HG02610 (cell line): ENCODE results near the gene KSR1.

Experiments used
- ATAC-seq: cut with Tn5 transposase; IDR thresholded peaks from one replicate; pipeline ENCODE4 v1.9.1; 2021; ENCODE audit warnings: mild to moderate bottlenecking, moderate library complexity; ENCODE audit not compliant: unreplicated experiment

KSR1 gene

DNA sequence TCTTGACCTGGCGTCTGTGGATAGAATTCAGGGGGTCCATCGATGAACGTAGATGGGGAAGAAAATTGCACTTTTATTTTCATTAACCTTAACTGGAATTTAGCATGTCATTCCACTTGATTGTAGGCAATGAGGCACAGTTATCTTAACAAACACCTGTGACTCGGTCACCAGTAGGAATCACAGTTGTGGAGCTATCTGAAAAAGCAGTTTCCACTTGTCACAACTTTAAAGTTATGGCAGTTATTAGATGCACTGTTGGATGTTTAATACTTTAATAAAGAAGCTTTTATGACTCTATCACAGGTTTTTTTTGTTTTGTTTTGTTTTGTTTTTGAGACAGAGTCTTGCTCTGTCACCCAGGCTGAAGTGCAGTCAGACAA, 91.0 kb downstream of the KSR1 start:
- no peak for ATAC-seq

GRCh38 chr17:27548369-27548768, 92.1 kb downstream of the KSR1 start:
- no peak for ATAC-seq

DNA sequence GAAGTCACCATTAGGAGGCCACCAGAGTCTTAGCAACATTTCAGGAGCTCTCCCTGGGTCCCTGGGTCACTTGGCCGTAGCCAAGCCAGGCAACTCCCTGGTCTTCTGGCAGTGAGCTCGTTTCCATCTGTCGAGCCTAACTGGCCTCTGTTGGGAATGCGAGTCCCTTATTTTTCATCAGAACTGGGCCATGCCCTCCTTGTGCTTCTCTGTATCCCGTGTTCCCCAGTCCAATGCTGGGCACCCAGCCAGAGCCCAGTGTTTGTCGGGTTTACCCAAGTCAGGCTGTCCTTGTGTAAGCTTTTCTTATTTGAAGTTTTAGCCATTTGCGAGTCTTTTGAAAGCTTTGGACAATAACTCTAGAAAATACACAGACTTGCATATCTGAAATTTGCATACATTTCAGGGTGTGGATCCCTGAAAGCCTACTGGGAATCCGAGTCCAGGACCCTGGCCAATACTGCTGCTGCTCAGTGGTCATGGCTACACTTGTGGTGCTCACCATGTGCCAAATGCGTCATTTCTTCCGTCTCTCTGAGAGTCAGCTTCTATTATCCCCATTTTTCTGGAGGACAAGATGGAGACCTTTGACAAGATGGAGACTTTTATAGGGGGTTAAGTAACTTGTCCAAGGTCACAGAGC, 93.1 kb downstream of the KSR1 start:
- ATAC-seq = no peak

DNA sequence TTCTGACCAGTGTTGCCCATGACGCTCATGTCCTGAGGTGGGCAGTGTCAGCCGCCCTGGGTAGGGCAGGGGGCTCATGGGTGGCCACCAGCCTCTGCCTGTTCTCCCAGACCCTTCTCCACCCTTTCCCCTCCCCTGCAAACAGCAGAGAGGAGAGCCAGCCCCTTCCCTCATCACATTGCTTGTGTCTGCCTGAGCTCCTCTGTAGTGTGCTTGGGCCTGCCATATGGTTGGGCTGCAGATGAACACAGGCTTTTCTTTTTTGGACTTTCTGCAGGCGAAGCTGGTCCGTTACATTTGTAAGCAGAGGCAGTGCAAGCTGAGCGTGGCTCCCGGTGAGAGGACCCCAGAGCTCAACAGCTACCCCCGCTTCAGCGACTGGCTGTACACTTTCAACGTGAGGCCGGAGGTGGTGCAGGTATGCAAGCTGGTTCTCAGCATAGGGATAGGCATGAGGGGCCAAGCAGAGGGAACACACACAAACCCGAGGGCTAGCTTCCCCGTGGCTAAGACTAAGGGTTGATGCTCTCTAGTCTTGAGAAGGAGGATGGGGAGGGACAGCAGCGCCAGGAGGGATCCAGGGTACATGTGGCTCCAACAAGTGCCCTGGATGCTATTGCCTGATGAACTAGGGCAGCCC, 94.2 kb downstream of the KSR1 start:
- no peak for ATAC-seq

DNA sequence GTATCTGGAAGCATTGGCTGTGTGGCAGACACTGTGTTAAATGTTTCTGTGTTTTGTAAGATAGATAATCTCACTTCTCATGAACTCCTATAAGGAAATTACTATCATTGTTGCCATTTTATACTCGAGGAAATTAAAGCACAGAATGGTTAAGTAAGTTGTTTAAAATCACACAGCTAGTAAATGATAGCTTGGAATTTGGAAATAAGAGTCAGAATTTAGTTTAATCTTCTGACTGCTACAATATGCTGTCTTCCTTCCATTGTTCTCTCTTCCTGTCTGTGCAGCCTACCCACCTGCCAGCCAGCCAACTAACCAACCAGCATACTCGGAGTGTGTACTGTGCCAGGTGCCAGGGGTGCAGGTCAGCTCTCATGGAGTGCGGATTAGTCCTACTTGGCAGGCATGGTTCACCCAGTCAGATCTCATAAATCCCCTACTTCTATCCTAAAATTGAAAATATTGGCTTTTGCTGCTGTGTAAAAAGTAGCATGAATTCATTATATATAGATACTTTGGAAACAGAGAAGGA, 94.8 kb downstream of the KSR1 start:
- ATAC-seq = no peak

DNA sequence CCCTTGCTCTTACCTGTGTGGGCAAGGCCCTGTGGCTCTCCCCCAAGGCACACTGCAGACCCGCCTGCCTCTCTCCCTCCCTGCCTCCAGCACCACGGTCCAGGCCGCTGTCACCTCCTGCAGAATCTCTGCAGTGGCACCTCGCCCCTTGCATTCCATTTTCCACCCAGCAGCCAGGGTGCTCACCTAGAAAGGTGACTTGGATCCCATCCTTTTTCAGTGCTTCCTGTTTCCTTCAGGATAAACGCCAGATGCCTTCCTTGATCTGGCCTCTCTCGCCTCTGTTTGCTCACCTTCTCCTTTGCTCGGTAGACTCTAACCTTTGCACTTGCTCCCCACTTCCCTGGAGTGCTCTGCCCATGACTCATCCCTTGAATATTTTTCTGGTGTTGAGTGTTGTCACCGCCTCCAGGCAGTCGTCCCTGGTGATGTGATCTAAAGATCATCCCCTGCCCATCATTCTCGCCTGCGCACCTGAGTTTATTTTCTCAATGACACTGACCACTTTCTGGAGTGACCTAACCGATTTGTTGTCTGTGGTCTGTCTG, 95.5 kb downstream of the KSR1 start:
- ATAC-seq = no peak

DNA sequence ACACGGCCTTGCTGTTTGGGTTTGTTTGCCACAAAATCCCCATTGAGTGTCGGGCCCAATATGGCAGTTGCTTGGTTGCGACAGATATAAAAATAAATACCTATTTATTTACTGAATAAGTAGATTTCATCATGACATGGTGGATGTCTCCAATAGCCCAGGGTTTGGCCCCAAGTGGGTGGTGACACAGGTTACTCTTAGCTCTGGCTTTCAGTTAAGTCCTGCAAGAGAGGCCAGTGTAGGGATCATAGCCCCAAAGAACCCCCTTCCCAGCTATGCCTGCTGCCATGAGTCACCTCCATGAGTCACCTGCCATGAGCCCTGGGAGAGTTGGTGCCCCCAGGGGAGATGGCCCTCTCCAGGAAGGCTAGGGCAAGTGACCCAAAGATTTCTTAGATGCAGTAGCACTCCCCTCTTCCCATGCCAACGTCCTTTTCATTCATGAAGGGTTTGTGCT, 96.1 kb downstream of the KSR1 start:
- no peak for ATAC-seq

DNA sequence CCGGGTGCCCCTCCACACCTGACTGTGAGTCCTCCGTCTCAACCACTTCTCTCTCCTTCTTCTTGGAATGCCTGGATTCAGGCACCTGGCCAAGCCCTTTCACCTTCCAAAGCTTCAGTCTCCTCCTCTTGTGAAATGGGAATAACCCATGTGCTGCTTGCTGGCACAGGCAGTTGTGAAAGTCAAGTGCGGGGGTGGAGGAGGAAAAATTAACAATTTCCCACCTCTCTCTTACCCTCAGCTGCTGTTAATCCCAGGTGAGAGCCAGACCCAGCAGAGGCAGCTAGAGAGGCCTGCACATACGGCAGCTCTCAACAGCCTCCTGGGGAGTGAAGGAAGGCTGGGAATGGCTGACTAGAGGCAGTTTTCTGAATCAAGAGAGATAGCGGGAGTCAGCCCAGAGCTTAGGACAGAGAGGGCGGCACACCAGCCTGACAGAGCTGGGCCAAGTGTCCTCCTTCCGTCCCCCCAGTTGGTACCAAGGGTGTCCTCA, 96.8 kb downstream of the KSR1 start:
- no peak for ATAC-seq

- no peak for ATAC-seq
Observed at GRCh38 chr17:27554152-27554551, 97.9 kb downstream of the KSR1 start.

- ATAC-seq = no peak
Observed at GRCh38 chr17:27554911-27555310, 98.7 kb downstream of the KSR1 start.

- no peak for ATAC-seq
Observed at GRCh38 chr17:27555339-27555738, 99.1 kb downstream of the KSR1 start.

DNA sequence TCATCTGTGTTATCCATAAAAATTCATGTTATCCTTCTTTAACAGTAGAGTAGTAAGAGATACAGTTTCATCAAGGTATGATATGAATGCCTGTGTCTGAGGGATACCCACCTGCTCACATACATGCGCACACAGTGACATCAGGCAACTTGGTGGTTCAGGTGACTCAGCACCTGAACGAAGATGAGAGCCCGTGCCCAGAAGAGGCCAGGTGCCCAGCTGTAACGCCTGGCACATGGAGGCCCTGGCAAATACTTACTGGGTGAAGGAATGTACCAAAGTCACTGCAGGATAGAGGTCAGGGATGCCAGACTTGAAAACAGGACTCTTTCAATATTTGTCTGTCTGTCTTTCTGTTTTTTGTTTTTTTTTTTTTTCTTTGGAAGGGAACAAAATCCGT, 102.1 kb downstream of the KSR1 start:
- no peak for ATAC-seq

- no peak for ATAC-seq
Observed at GRCh38 chr17:27558842-27559505, 102.7 kb downstream of the KSR1 start.

DNA sequence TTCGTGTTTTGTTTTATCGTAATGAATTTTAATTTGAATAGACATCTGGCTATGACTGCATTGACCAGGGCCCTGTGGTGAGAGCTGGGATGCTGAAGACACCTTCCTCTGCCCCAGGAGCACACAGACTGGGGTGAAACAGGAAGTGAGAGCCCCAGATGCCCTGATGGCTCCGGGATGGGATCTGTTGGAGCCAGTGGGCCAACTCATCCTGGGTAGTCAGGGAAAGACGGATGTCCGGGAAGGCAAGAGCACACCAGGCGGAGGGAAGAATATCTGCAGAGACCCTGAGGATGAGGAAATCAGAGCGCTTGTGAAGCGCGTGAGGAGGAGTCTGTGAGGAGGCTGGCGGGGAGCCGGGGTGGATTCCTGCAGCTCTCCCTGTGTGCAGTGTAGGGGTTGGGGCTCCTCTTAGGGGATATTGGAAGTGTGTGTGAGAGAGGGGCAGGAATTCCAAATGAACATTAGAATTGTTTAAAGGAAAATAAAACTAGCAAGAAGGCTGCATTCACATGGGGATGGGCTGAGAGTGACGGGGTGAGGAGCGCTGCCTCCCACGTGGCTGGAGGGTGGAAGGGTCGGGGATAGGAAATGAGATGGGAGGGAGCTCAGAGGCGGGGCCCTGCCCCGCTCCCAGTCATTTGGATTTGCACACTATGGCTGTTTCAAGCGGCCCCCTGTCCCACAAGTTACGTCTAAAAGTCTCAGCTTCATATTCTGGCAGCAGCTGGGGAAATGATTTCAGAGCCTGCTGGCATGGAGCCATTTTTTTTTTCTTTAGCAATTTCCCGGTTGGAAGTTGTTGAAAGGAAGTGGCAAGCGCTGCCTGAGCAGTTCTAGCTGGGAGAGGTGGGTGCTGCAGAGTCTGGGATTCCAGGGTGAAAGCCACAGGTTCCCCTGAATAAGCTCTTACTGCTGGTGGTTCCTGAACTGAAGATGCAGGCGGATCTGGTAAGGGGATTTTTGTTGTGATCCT, 103.5 kb downstream of the KSR1 start:
- ATAC-seq = no peak

- ATAC-seq = no peak
Observed at GRCh38 chr17:27560668-27561067, 104.4 kb downstream of the KSR1 start.

GRCh38 chr17:27562777-27563455, 106.7 kb downstream of the KSR1 start:
- no peak for ATAC-seq

DNA sequence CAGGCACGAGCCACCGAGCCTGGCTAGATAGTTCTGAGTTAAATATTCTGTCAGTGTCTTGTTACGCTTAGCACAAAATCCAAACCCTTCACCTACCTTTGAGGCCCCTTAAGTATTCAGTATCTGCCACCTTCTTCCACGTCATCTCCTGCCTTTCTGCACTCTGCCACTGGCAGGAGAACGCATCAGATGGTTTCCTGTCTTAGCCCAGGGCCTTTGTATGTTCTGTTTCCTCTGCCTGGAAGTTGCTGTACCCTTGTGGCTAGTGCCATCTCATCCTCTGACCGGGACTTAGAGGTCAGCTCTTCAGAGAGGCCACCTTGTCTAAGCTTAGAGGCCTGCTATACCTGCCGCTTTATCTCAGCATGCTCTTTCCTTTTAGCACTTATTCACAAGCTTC, 107.3 kb downstream of the KSR1 start:
- no peak for ATAC-seq

DNA sequence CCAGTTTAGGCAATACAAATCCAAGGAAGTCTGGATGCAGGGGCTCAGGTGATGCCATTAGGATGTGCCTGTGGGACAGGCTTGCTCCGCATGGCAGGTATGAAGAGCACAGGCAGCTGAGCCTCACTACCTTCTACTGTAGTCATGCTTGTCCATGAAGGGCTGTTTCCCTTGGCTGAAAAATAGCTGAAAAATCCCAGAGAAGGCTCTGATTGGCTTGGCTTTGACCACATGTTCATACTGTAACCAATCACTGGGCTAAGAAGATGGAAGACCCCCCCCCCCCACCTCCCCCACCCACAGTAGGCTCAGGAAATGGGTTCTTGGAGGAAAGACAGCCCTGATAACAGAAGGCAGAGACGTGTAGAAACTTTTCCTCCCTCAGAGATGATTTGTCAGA, 108.2 kb downstream of the KSR1 start:
- no peak for ATAC-seq

DNA sequence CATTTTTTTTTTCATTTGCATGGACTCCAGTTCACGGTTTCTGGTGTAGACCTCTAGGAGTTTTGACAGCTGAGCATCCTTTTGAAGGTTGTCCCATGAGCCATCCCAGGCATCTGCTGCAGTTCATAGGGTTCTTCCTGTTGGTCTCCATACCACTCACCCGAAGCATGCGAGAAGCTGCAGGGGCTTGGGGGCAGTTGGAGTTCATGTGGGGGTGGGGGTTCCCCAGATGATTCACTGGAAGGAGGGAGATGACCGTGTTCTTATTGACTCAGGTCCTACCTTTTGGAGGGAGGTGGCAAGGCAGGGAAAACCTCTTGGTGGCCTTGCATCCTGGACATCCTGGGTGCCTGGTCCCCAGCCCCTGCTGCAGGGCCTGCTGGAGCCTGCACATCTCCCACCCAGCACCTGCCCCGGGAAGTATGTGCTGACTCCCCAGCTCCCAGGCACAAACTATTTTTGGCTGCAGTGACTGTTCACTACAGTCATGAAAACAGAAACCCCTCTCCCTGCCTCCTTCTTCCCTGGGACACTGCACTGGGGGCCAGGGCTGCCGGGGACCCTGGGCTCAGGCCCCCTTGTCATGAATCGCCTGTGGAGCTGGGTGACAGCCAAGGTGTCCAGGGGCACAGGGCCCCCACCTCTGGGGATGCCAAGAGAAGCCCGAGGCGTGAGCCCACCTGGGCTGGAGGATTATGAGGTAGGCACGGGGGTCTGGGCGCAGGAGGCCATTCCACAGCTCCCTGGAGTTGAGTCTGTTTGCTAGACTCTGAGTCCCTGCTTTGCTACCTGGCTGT, 109.8 kb downstream of the KSR1 start:
- peak; percentile 51 for ATAC-seq
